ENCODE results near the gene C2CD3.
"Not testable (repeated sequence)": the region's sequence is repeated elsewhere in the genome, so short reads cannot be mapped to it uniquely, and the experiment has no call there.

Gene C2CD3

DNA sequence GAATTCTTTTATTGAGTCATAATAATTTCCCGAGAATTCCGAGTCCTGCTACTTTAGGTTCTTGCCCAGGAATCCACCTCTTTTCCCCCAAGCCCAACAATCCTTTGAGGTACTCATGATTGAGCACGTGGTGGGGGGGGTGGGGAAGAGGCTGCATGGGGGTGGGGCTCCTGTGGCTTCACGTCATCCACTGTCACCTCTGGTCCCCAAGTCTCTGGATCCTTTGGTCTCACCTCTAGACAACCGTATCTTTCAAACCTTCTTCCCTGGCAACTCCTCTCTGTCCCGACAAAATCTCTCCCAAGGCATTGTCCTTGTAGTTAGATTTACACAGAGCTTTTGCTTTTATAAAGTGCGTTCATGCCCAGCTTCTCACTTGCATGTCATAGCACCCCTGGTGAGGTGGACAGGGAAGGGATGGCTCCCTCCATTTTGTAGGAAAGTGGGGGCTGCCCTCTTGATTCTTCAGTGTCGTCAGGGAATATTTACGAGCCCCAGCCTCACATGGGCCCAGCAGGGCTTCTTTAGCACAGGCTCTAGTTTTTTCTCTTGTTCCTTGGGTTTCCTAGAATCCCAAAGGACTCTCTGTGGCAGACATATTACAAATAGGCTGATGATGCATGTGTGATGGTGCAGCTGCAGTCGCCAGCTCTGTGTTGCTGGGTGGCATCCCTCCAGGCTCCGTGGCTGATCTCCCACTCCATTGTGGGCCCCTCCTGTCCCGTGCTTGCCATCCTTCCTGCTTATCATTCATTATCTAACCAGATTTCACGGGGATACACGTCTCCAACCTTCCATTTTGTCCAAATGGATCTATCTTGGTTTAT lies 170.3 kb downstream of the C2CD3 start:
- no peak for DNase-seq

DNA sequence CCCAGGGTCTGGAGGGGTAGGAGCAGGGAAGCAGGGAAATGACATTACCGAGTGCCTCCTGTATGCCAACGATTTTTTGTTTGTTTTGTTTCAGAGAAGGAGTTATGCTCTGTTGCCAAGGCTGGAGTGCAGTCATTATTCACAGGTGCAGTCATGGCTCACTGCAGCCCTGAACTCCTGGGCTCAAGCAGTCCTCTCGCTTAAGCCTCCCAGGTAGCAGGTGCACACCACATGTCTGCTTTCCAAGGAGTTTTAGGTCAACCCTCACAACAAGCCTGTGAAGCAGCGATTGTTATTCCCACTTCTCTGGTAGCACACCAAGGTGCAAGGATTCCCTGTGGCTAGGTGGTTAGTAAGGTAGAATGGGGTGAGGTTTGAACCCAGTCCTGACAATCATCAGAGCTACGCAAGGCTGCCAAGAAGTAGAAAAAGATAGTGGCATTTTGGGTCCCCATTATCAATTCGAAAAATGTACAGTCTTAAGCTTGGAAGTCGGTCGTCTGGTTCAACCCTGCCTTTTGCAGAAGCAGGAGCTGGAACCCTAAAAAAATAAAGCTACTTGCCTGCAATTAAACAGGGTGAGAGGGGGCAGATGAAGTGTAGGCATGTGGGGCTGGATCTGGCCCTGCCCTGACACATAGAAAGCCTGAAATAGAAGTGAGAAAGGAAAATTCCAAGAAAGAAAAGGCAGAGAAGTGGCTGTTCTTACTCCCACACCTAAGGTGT lies 171.1 kb downstream of the C2CD3 start:
- no peak for DNase-seq

DNA sequence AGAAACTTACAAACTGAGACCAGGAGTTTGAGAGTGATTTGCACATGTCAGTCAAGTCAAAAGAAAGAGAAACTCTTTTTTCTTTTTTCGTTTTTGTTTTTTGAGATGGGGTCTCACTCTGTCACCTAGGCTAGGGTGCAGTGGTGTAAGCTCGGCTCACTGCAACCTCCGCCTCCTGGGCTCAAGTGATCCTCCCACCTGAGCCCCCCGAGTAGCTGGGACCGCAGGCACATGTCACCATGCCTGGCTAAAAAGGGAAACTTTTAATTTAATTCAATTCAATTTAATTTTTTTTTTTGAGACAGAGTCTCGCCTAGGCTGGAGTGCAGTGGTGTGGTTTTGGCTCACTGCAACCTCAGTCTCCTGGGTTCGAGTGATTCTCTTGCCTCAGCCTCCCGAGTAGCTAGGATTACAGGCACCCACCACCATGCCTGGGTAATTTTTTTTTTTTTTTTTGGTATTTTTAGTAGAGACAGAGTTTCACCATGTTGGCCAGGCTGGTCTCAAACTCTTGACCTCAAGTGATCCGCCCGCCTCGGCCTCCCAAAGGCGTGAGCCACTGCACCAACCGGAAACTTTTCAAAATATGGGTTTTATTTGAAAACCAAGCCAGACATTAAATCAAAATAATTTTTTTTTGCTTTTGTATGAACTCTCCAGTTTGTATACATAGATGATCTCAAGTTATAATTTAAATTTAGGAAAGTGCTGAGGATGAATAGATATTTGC lies 171.8 kb downstream of the C2CD3 start:
- no peak for DNase-seq

DNA sequence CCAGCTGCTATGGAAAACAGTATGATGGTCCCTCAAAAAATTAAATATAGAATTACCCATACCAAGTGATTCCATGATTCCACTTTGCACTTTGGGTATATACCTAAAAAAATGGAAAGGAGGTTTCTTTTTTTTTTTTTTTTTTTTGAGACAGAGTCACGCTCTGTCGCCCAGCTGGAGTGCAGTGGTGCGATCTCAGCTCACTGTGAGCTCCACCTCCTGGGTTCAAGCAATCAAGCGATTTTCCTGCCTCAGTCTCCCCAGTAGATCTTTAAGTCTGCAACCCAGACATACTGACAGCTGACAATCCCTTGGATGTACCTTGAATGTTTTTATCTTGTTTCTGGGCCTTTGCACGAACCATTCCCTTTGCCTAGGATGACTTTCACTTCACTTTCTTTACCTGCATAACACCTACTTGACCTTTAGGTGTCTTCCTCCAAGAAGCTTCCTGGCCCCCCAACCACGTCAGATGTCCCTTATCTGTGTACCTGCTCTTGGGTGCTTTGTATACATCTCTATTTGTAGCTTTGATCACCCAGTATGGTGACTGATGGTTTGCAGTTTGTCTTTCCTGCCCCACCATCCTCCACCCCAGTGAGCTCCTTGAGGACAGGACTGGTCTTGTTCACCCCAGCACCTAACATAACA lies 173.6 kb downstream of the C2CD3 start:
- DNase-seq: no peak

DNA sequence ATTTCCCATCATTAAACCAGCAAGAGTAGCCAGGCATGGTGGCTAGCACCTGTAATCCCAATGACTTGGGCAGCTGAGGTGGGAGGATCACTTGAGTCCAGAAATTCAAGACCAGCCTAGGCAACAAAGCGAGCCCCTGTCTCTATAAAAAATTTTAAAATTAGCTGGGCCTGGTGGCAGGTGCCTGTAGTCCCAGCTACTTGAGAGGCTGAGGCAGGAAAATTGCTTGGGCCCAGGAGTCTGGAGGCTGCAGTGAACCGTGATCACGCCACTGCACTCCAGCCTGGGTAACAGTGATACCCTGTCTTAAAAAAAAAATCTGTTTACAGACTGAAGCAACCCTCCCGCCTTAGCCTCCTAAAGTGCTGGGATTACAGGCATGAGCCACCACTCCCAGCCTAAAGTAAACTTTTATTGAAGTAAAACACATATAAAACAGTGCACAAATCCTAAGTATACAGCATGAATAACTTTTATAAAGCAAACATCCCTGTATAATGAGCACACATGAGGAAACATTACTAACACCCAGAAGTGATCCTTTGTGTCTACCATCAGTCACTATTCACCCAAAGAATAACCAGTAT lies 174.5 kb downstream of the C2CD3 start:
- no peak for DNase-seq

DNA sequence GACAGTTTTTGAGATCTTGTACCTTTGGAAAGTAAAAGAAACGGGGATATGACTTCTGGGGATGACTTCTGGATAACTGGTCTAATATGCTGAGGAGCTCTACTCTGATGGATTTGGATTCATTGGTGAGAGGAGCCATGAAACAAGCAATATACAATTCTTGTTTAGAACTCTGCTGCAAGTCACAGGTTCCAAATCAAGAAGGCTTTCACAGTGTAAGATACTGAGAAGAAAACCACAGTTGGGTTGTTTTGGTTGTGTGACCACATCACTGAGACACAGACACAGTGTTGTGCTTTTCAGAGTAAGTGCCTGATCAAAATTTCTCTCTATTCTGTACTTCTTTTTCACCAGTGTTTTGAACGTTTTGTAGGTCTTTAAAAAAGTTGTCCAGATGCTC lies 175.1 kb downstream of the C2CD3 start:
- no peak for DNase-seq

DNA sequence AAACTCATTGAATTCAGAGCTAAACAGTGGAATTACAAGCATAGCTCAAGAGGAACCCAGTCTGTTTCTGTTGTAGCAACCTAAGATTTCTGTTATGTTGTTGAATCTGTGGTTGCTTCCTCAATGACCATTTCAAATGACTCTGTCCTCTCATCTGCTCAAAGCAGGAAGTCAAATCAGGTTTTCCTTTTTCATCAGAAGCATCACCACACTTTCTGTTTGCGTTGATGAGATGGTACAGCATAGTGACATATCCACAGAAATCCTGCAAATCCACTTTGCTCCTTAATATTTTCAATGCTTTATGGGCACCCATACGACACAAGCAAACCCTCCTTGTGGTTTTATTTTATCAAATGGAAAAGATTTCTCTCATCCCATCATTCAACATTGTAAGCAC lies 175.6 kb downstream of the C2CD3 start:
- DNase-seq: no peak

DNA sequence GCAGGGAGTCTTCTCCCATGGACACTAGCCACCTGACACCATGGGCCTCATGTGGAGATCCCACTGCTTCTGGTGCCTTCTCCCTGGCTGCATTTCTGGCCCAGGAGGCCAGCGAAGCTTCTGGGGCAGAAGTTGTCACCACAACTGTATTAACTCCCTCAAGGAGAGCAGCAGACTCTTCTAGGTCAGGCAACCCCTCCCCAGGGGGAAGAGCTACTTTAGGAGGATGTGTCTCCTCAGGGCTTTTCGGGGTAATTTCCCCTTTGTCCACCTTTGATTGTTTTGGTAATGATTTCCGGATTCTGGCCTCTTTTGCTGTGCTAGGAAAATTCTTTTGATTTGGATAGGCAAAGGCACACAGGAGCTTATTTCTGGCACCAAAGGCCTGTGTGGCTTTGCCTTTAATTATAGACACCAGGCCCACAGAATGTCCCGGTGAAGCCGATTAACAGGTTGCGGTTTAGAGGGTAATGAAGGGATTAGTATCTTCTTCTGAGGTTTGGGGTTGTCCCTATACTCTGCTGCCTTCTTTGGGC lies 179.3 kb downstream of the C2CD3 start:
- no peak for DNase-seq

DNA sequence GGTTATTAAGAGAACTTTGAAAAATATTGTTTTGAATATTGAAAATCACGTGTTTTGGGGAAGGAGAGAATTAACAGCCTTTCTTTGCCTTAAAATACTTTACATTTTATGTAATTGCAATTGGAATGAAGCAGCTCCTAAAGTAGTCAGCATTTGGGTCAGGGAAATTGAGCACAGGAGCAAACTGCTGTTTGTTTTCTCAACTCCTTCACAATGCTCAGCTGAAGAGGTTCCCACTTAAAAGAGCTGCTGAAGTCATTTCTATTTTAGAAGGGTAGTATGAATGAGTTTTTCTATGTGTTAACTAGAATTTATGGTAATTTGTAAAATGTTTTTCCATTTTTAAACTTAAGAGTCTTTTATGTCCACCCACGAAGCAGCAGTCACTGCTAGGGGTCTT lies 180.1 kb downstream of the C2CD3 start:
- no peak for DNase-seq

DNA sequence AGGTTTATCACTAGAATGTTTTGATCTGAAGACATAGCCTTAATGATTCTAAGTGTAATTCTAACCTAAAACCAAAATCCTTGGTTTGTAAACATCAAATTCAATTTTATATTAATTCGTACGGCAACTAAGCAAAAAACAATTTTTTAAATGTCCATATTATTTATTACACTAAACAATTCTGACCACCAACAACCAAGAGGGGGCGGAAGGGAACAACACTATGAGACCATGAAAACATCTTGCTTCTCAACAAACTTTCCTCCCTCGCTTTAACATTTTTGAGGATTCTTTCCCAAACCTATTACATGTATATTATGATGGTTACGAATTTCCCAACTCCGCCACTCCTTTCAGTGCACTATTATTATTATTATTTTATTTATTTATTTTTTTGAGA lies 181.6 kb downstream of the C2CD3 start:
- DNase-seq: no peak

DNA sequence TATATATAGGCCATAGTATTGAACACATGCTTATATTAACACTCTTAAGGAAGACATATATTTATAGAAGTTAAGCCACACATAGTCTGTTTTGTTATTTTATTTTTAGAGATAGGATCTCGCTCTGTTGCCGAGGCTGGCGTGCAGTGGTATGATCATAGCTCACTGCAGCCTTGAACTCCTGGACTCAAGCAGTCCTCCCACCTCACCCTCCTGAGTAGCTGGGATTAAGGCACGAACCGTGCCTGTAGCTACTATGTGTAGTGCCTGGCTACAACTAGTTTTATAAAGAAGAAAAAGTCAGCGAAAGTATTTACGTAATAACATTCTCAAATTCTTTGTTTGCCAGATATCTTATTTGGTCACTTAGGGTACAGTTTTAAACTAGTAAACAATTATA lies 182.6 kb downstream of the C2CD3 start:
- DNase-seq: no peak

DNA sequence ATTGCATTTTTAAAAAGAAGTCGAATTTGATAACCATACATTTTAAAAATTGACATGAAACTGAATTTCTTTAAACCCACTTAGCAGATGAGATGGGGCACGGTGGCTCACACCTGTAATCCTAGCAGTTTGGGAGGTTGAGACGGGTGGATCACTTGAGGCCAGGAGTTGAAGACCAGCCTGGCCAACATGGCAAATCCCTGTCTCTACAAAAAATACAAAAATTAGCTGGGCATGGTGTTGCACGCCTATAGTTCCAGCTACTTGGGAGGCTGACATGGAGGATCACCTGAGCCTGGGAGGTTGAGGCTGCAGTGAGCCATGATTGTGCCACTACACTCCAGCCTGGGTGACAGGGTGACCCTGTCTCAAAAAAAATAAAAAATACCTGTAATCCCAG lies 185.1 kb downstream of the C2CD3 start:
- not testable (repeated sequence) for DNase-seq

DNA sequence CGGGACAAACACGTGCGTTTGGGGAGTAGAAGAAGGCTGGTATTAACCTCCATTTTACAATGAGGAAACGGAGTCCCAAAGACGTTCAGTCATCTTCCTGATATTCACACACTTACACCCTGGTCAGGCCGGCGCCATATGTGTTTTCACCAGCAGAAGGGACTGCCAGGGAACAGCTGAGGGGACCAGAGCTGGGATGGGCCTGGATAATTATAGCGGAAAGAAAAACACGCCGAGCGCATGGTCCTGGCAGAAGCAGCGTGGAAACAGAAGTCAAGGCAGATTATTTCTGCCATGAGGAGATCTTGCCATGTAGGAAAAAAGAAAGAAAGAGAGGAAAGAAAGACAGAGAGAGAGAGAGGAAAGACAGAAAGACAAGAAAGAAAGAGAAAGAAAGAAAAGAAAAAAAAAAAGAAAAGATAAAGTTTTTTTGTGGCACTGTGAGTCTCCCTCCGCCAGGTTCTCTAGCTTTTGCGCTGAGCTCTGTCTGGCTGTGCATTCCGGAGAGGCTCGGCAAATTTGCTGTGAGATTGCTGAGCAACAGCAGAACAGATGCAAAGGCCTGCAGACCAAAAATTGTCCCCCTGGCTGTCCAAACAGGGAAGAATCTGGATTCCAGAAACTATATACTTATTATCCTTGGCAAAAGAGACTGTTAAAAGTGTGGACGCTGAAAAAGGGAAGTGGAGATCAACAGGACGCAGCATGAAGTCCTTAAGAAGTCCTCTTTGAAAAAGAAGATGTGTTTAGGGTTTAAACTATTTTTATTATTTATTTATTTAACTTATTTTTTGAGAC lies 186.9 kb downstream of the C2CD3 start:
- DNase-seq: peak in 1 of 2 experiments; percentile 58

DNA sequence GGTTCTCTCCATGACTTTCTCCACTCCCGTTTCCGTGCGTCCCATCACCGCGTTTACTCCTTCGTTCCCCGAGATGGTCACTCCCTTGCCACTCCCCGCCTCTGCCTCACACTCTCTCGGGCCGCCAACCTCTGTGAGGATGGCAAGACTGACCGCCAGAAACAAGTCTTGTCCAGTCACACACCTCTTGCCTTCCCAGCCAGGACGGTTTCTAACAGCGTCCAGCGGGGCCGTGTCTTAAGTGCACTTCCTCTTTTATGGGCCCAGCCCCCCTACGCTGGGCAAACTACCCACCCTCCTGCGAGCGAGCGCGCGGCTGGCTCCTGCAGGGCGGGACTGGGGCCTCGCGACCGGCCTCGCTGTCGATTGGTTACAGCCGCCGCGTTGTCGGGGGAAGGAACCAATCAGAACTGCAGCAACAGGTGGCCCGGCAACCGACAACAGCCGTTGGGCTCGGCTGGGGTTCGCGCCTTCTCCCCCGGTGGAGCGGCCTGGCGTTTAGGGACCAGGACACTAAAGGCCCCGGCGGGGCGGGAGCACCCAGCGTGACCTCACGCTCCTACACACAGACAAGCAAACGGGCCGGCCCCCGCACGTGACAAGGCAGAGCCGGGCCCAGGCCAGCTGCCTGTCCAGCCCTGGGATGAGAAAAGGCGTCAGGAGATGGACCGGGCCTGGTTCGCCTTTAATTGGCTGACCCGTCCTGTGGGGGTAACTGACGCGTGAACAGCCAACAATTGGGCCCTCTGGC lies 187.6 kb downstream of the C2CD3 start:
- peak; percentile 89 to 96 for DNase-seq

DNA sequence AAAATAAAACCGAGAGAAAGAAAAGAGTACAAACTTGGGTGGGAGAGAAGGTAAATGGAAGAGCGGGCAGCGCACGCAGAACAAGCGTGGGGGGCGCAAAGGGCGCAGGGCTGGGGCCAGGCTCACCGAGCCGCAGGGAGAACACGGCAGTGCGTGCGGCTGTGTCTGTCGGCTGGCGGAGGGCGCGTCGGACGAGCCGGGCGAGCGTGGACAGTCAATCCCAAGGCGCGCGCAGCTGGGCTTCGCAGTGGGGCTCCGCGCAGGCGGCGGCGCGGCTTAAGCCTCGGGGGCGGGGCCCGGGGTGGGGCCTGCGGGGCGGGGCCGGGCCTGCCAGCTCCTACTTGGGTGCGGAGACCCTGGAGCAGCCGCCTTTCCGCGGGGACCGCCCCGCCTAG lies 188.2 kb downstream of the C2CD3 start, which contains the start of gene UCP2:
Gene UCP2 (minus strand): TSS at position 249 of the 395 bp plus-strand sequence. CDS start 4,465 bp downstream, outside the sequence.
- DNase-seq: peak; percentile 77 to 89

DNA sequence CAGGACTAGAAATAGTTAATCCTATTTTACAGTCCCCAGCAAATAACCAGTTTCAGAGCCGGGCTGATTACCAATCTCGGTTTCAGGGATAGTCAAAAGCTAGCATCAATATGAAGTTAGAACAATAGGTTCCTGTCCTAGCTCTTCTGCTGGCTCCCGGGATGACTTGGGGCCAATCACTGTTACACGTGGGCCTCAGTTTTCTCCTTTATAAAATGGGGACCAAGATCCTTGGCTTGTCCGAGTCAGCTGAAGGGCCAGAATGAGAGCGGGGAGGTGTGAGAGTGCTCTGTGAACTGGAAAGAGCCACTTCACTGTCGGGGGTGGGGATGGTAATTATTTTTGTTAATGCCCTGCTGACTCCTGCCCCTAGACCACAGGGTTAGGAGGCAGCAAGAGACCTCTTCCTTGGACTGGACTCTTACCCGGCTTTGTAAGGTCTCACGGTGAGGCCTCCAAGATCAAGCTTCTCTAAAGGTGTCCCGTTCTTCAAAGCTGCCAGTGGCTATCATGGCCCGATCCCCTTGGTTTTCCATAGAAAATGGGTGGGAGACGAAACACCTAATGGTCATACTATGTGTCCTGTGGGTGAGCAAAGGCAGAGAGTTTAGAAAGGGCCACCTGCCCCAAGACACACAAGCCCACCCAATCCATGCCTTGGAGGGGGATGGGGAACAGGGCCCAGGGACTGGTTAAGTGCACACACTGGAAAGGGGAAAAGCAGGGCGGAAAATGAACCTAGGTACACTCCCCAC lies 189.6 kb downstream of the C2CD3 start:
- DNase-seq: no peak

DNA sequence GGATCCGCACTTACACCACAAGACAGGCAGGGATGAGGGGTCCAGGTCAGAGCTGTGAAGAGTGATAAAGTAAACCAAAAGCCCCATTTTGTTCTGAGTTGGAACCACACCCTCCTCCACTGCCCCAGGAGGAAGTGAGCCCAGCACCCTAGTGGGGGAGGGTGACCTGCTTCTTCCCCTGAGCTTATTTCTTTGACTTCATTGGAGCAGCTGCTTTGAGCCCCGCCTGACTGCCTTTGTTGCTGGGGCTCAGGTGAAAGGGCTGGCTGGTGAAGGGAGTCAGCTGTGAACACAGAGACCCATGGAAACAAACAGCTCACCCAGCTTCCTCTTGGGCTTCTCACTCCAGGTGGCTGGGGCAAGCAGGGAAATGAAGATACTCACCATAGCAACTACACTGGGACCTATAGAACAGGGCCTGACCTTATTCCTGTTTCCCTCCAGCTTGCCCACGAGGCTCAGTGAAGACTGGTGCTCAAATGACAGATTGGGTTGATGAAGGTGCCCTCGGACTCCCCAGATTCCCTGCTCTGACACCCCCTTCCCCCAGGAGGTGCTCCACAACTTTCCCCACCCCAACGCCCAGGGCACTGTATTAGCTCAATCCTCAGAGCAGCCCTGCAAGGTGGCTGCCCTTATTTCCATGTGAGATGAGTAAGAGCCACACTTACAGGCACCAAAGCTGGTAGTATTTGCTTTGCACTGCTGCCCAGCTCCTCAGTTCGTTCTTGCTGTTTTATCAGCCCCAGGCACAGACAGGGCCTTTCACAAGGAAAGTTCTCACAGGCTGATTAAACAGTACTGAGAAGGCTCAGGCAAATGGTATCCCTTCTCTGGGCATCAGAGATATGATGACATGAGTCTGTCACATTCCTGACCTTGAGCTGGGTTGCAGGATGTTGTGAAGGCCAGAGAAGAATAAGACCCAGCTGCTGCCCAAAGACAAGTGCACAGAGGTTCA lies 190.5 kb downstream of the C2CD3 start:
- no peak for DNase-seq

DNA sequence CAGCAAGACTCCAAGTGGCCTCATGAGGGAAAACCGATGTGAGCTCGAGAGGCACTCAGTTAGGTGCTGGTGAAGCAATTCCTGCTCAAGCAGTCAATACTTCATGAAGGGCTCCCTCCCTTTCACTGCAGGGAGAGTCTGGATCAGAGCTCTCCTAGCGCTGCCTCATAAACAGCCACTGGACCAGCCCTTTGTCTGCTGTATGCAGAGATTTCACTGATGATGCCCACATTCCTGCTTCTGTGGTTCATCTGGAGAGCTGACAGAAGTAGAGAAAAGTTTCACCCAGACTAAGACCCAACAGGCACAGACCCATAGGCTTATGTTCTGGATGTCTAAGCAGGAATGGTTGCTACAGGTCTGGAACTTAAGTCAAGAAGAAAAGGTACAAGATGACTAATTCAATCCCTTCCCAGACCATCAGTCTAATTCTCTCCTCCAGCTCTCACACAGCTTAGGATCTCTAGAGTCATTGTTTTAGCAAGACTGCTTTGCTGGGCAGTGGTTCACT lies 192.2 kb downstream of the C2CD3 start:
- no peak for DNase-seq
